ENCODE measurements around the gene SPDYA. TPM values are rescaled to one million over a fixed set of nuclear protein-coding genes. Genes with fewer than 3 reads are reported as not detected.

The SPDYA gene
- total RNA-seq, 3 donors from 2014 or later (not counting 1 experiment from before 2014, with no cell fraction given), result 5.6 to 8.1 (median 8.0) TPM

DNA sequence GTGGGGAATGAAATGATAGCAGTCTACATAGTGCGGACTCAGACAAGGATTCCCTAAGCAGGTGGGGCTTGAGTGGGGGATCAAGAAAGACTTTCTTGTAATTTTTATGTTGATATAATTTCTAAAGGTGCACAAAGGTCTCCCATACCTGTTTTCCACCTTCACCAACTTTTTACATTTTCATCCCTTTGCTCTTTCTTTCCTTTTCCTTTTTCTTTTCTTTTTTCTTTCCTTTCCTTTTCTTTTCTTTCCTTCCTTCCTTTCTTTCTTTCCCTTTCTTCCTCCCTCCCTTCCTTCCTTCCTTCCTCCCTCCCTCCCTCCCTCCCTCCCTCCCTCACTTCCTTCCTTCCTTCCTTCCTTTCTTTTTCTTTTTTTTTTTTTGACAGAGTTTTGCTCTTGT, 69.6 kb downstream of the SPDYA start:
- Mint-ChIP-seq H3K27ac (no peak overlapping the region), H3K4me1 (no peaks in the 10 kb centered on the region), H3K4me3 (no peak overlapping the region), H3K36me3 (no peaks in the 10 kb centered on the region), H3K9me3 (no peaks in the 10 kb centered on the region), H3K27me3 (ENCODE audit: low read depth in 2 of 2) (peaks cover 24 to 32% of the 10 kb centered on the region in 2 donors)
- no peaks in the 10 kb centered on the region for H3K9me3 ChIP-seq (ENCODE audit: control insufficient read depth, insufficient read depth, low read length)
- ATAC-seq (no peak), DNase-seq (no peak)
- peaks cover 2% of the 10 kb centered on the region for H3K27me3 ChIP-seq (ENCODE audit: control insufficient read depth, insufficient read depth, low read length)
- no peaks in the 10 kb centered on the region for H3K4me1 ChIP-seq (ENCODE audit: control insufficient read depth, insufficient read depth, low read length)
- no peak overlapping the region for H3K4me3 ChIP-seq (ENCODE audit: low read length)
- WGBS (ENCODE audit: insufficient coverage), result 92% methylated on average over 1 of the region's 1 CpG
- no peak for TF ChIP-seq CTCF (IDR thresholded peaks at IDR 0.05)
- intact Hi-C loops (cut with micrococcal nuclease), result no loop called here
- no peaks in the 10 kb centered on the region for H3K36me3 ChIP-seq (ENCODE audit: control insufficient read depth, insufficient read depth, low read length)
- no peak overlapping the region for H3K27ac ChIP-seq (ENCODE audit: low read length)

DNA sequence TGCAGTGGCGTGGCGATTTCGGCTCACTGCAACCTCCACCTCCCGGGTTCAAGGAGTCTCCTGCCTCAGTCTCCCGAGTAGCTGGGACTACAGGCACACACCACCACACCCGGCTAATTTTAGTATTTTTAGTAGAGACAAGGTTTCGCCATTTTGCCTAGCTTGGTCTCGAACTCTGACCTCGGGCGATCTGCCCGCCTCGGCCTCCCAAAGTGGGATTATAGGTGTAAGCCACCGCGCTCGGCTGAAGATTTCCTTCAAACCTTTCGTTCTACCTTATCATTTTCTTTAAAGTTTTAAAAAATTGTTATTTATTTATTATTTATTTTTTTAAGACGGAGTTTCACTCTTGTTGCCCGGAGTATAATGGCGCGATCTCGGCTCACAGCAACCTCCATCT, 82.9 kb downstream of the SPDYA start:
- no peaks in the 10 kb centered on the region for H3K36me3 ChIP-seq (ENCODE audit: control insufficient read depth, insufficient read depth, low read length)
- Mint-ChIP-seq H3K36me3 (no peaks in the 10 kb centered on the region), H3K27ac (no peak overlapping the region), H3K9me3 (no peaks in the 10 kb centered on the region), H3K4me1 (peaks cover 24 to 26% of the 10 kb centered on the region in 2 donors), H3K27me3 (ENCODE audit: low read depth in 2 of 2) (no peaks in the 10 kb centered on the region), H3K4me3 (no peak overlapping the region)
- no peak for ATAC-seq
- no peak for TF ChIP-seq CTCF (IDR thresholded peaks at IDR 0.05)
- WGBS (ENCODE audit: insufficient coverage), result 99% methylated on average over 16 of the region's 21 CpGs
- no peaks in the 10 kb centered on the region for H3K9me3 ChIP-seq (ENCODE audit: control insufficient read depth, insufficient read depth, low read length)
- H3K27me3 ChIP-seq (ENCODE audit: control insufficient read depth, insufficient read depth, low read length), result no peaks in the 10 kb centered on the region
- intact Hi-C loops (cut with micrococcal nuclease), result loop anchor here (10.0 kb wide), 1 partner anchor 139 kb away; the partner anchor contains the start of gene PPP1CB
- H3K4me3 ChIP-seq (ENCODE audit: low read length), result no peak overlapping the region
- H3K27ac ChIP-seq (ENCODE audit: low read length), result no peak overlapping the region
- DNase-seq, result peak in 1 of 2 donors; percentile 10
- H3K4me1 ChIP-seq (ENCODE audit: control insufficient read depth, insufficient read depth, low read length), result peaks cover 13% of the 10 kb centered on the region

DNA sequence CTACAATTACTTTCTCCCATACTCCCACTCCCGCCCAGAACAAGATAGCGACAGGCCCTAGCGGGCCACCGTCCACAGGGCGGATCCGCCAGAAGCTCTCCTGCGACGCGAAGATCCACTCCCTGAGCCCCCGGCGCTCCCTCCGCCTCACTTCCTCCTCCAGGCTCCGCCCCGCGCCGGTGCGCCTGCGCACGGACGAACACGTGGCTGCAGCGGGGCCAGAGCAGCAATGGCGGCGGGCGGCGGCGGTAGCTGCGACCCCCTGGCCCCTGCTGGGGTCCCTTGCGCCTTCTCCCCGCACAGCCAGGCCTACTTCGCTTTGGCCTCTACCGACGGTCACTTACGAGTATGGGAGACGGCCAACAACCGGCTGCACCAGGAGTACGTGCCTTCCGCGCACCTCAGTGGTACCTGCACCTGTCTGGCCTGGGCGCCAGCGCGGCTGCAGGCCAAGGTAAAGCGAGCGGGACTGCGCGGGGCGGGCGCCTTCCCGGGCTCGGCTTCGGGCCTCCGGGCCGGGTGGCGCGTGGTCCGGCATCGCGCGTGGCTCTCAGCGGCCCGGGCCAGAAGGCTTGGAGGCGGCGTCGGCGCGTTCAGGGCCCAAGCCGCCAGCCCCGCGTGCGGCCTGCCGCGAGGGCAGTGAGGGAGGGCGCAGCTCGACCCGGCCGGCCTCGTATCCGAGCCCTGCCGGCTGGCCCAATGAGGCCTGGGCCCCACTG, 84.0 kb downstream of the SPDYA start, which contains the start of gene WDR43:
Gene WDR43, plus strand, starts transcription at position 198 of the 719 bp plus-strand sequence. Its CDS starts 32 bp downstream, at position 230.
- no peak for TF ChIP-seq CTCF (IDR thresholded peaks at IDR 0.05)
- no peaks in the 10 kb centered on the region for H3K27me3 Mint-ChIP-seq (ENCODE audit: low read depth in 2 of 2)
- peak within 1 kb of the TSS; percentile 91 for H3K4me3 Mint-ChIP-seq
- DNase-seq (peak; percentile 98 to 99), ATAC-seq (peak; percentile 95 to 100 (median 96))
- H3K27ac ChIP-seq (ENCODE audit: low read length), result peak within 1 kb of the TSS; percentile 76
- no peaks in the 10 kb centered on the region for H3K9me3 Mint-ChIP-seq
- peak within 1 kb of the TSS; percentile 96 for H3K4me3 ChIP-seq (ENCODE audit: low read length)
- intact Hi-C loops (cut with micrococcal nuclease), result loop anchor here (1.0 to 10.0 kb wide), 3 partner anchors 24 to 140 kb away; partner anchors contain the start of genes PPP1CB and TRMT61B
- WGBS (ENCODE audit: insufficient coverage), result under 1% methylated on average over 79 of the region's 79 CpGs
- H3K9me3 ChIP-seq (ENCODE audit: control insufficient read depth, insufficient read depth, low read length), result no peaks in the 10 kb centered on the region
- H3K36me3 ChIP-seq (ENCODE audit: control insufficient read depth, insufficient read depth, low read length), result no peaks in the 10 kb centered on the region
- H3K36me3 Mint-ChIP-seq, result no peaks in the 10 kb centered on the region
- peaks cover 29 to 32% of the 10 kb centered on the region in 2 donors for H3K4me1 Mint-ChIP-seq
- H3K27me3 ChIP-seq (ENCODE audit: control insufficient read depth, insufficient read depth, low read length), result no peaks in the 10 kb centered on the region
- H3K4me1 ChIP-seq (ENCODE audit: control insufficient read depth, insufficient read depth, low read length), result peaks cover 13% of the 10 kb centered on the region
- H3K27ac Mint-ChIP-seq, result peak within 1 kb of the TSS; percentile 77 to 93
